GM06990 (cell line): ENCODE data around the gene ELK4.

Source experiments
- DNase-seq: peaks from one replicate; pipeline ENCODE4 v3.0.0-alpha.2; 2011; ENCODE audit not compliant: insufficient read length; ENCODE audit errors: extremely low read depth
- H3K27me3 ChIP-seq: replicated peaks from 2 replicates; pipeline ENCODE4 v1.6.0; 2011; ENCODE audit warnings: low read length; ENCODE audit not compliant: control insufficient read depth, insufficient read depth
- H3K36me3 ChIP-seq: 2 replicates; pipeline ENCODE4 v1.5.1; 2011; ENCODE audit warnings: low read length; ENCODE audit not compliant: control insufficient read depth, insufficient read depth
- H3K4me3 ChIP-seq: replicated peaks from 2 replicates; pipeline ENCODE4 v1.5.1; 2011; ENCODE audit warnings: low read depth, mild to moderate bottlenecking, control low read depth, low read length
- TF ChIP-seq, protein P1 (sequence below): IDR thresholded peaks from 2 replicates; pipeline ENCODE4 v1.5.1; 2011; ENCODE audit warnings: low read length, control low read depth, mild to moderate bottlenecking, inconsistent platforms; ENCODE audit not compliant: insufficient read depth, poor library complexity, severe bottlenecking

ELK4 gene

DNA sequence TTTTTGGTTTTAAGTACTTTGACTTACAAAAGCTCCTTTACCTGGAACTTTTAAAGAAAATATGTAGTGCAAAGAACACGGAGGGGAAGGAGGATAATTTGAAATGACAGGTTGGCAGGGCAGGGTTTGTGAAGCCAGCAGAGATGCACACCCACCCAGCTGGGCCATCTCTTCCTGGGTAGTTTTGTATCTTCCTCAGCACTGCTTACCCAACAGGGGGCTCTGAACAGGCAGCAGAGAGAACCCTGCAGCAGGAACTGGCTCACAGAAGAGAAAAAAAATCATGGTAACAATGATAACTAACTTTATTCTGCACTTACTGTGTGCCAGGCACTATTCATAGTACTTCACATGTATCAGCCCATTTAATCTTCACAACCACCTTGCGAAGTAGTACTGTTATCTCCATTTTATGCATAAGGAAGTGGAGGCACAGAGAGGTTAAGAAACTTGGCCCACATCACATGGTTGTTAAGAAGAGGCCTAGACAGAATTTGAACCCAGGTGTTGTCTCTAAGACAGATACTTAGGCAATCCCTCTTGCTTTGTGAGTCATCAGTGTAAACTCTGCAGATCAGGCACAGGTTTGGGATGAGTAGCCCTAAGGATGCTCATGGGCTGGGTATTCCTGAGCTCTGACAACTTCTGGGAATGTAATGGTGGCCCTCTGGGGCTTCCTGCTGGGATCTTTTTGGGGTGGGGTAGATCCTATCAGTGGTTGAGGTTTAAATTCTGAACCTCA is 60.8 kb downstream of the ELK4 start:
- H3K36me3 ChIP-seq: no peaks in the 10 kb centered on the region
- peaks cover 2% of the 10 kb centered on the region for H3K27me3 ChIP-seq
- TF ChIP-seq, protein P1, sequence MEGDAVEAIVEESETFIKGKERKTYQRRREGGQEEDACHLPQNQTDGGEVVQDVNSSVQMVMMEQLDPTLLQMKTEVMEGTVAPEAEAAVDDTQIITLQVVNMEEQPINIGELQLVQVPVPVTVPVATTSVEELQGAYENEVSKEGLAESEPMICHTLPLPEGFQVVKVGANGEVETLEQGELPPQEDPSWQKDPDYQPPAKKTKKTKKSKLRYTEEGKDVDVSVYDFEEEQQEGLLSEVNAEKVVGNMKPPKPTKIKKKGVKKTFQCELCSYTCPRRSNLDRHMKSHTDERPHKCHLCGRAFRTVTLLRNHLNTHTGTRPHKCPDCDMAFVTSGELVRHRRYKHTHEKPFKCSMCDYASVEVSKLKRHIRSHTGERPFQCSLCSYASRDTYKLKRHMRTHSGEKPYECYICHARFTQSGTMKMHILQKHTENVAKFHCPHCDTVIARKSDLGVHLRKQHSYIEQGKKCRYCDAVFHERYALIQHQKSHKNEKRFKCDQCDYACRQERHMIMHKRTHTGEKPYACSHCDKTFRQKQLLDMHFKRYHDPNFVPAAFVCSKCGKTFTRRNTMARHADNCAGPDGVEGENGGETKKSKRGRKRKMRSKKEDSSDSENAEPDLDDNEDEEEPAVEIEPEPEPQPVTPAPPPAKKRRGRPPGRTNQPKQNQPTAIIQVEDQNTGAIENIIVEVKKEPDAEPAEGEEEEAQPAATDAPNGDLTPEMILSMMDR: no peak
- H3K4me3 ChIP-seq: no peak overlapping the region
- no peak for DNase-seq

DNA sequence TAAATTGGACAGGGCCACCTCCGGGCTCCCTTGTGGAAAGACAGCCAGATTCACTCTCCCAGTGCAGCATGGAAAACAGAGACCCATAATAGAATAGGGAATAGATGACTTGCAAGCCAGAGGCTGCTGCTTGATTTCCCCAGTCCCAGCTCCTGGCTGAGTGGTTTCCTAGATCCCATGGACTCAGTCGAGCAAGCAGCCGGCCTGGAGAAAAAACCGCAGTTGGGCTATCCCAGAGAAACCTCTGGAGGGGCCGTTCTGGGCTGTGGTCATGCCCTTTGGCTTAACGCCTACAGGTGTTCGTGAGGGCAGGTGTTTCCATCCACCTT is 61.7 kb downstream of the ELK4 start:
- Histone ChIP-seq H3K36me3 (no peaks in the 10 kb centered on the region), H3K27me3 (peaks cover 2% of the 10 kb centered on the region), H3K4me3 (no peak overlapping the region)
- TF ChIP-seq, protein P1: no peak
- no peak for DNase-seq

DNA sequence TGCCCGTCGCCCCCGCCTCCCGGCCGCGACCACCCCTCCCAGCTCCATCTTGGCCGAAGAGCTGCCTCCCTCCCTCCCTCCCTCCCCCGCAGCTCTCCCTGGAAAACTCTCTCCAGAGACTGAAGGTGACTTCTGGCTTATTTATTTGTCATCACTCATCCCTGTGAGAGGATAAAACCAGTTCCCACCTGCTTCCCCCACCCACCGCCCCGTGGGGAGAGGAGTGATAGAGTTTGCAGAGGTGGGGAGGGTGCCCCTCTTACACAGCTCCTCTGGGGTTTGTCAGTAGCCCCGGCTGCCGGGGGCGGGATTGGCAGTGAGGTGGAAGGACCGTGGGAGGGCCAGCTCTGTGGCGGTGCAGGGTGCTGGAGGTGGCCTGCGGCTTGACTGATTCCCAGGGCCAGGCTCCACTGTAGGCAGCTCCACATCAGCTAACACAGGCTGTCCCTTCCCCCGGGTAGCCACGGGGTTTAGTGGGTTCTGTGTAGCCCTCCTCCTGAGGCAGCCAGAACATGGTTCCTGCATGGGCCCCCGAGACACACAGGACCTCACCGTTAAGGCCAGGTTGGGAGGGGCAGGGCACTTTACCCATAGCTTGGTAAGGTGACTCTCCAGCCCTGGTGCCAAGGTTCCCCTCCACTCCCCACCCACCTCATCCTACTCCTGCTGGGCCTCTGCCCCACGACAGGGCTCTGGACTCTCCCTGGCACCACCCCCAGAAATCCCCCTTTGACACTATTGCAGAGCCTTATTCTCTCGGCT is 62.2 kb downstream of the ELK4 start:
- peaks cover 2% of the 10 kb centered on the region for H3K27me3 ChIP-seq
- TF ChIP-seq, protein P1: no peak
- H3K4me3 ChIP-seq: no peak overlapping the region
- no peaks in the 10 kb centered on the region for H3K36me3 ChIP-seq
- no peak for DNase-seq

DNA sequence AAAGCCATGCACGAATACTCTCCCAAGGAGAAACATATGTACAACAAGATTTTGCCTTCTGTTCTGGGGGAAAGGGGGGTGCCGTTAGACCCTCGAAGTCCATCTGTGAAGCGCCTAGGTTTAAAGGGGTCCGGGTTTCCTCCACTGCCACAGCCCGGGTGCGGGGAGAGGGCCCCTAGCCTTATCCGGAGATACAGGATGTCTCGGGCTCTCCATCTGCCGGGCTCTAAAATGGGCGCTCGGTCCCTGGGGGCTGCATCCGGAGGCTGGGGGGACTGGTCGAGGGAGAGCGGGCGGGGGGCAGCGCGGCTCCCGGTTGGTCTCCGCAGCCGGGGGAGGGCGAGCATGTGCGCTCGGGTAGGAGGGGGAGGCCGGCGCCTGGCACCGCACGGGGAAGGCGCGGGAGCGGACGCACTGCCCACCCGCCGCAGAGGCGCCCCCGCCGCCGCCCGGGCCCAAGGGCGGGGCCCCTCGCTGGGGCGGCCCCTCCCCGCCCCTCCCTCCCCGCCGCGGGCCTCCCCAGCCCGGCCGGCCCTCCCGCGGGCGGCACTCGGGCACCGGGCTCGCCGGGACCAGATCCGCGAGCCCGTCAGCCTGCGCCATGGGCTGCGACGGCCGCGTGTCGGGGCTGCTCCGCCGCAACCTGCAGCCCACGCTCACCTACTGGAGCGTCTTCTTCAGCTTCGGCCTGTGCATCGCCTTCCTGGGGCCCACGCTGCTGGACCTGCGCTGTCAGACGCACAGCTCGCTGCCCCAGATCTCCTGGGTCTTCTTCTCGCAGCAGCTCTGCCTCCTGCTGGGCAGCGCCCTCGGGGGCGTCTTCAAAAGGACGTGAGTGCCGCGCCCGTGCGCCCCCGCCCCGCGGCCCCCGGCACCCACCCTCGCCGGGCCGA is 63.1 kb downstream of the ELK4 start:
- TF ChIP-seq, protein P1: peak; percentile 1

DNA sequence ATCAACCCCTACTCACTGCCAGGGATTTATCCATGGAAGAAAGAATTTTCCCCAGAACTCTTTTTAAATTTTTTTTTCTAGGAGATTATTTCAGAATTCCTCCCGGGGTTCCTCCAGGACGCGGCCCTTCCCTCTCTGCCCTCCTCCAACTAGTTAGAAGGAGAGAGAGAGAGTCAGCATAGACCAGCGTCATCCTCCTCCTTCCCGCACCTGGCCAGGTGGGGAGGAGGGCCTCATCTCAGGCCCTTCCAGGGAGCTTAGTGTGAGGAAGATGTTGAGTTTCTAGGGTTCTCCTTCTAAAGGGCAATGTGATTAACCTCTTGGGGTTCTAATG is 63.7 kb downstream of the ELK4 start:
- DNase-seq: no peak
- H3K4me3 ChIP-seq: no peak overlapping the region
- TF ChIP-seq, protein P1: no peak
- no peaks in the 10 kb centered on the region for H3K36me3 ChIP-seq
- peaks cover 2% of the 10 kb centered on the region for H3K27me3 ChIP-seq

More for the DNA sequence above, 63.1 kb downstream of the ELK4 start:
- Histone ChIP-seq H3K27me3 (peaks cover 2% of the 10 kb centered on the region), H3K4me3 (no peak overlapping the region), H3K36me3 (no peaks in the 10 kb centered on the region)
- no peak for DNase-seq
